SK-N-SH (cell line): ENCODE measurements around the gene RNU4-1. TPM values are rescaled to one million over a fixed set of nuclear protein-coding genes. Genes with fewer than 3 reads are reported as not detected.
"Not testable (repeated sequence)": the region's sequence is repeated elsewhere in the genome, so short reads cannot be mapped to it uniquely, and the experiment has no call there.

ENCODE experiments used
- CTCF ChIA-PET: fragments of 300-600, 350-600 bp; formaldehyde crosslinking; extraction: SDS; loops from one replicate; lab custom pipeline; 2021; lab: Yijun Ruan, JAX
- POLR2A ChIA-PET: fragments of 350-600 bp; sonication (Branson Sonifier 250); formaldehyde crosslinking; extraction: SDS; loops from one replicate; lab custom pipeline; 2020; ENCODE audit warnings: antibody characterized with exemption, inconsistent platforms; lab: Yijun Ruan, JAX
- DNase-seq: peaks from one replicate; pipeline ENCODE4 v3.0.0; 2012
- H2AFZ ChIP-seq: fragments of 200-600 bp; sonication (generic); 2 replicates; pipeline ENCODE4 v1.8.1; 2016; ENCODE audit warnings: antibody characterized with exemption, mild to moderate bottlenecking, low read depth
- H3F3A ChIP-seq: fragments of 200-600 bp; sonication (generic); replicated peaks from 2 replicates; pipeline ENCODE3; 2016; ENCODE audit warnings: antibody characterized with exemption, mild to moderate bottlenecking; ENCODE audit not compliant: insufficient read depth
- H3K27ac ChIP-seq, 2 experiments: fragments of 200-500 bp in 1 of 2; fragments of 200-600 bp in 1 of 2; sonication (Bioruptor generic) in 1 of 2; sonication (generic), shearing (Covaris generic) in 1 of 2; 2 replicates each; pipeline versions ENCODE4 v1.5.1 to v1.6.1; 2014 to 2016; ENCODE audit warnings: low read depth in 2 of 2, inconsistent platforms in 1 of 2, low read length in 1 of 2, mild to moderate bottlenecking in 1 of 2, mixed read lengths in 1 of 2
- H3K27me3 ChIP-seq: fragments of 200-600 bp; sonication (generic), shearing (Covaris generic); 2 replicates; pipeline ENCODE4 v1.6.1; 2016; ENCODE audit warnings: mixed run types; ENCODE audit not compliant: insufficient read depth
- H3K36me3 ChIP-seq, 2 experiments: fragments of 200-500 bp in 1 of 2; fragments of 200-600 bp in 1 of 2; sonication (Bioruptor generic) in 1 of 2; sonication (generic) in 1 of 2; replicated peaks in 1 of 2; 2 replicates each; pipeline versions ENCODE3 to v1.5.1; 2014 to 2016; ENCODE audit warnings: low read length in 1 of 2, mild to moderate bottlenecking in 1 of 2; ENCODE audit not compliant: insufficient read depth in 2 of 2, control insufficient read depth in 1 of 2
- H3K4me1 ChIP-seq, 2 experiments: fragments of 200-500 bp in 1 of 2; fragments of 200-600 bp in 1 of 2; sonication (Bioruptor generic) in 1 of 2; sonication (generic), shearing (Covaris generic) in 1 of 2; 2 replicates each; pipeline versions ENCODE4 v1.5.1 to v1.6.1; 2014 to 2016; ENCODE audit warnings: low read depth in 1 of 2, low read length in 1 of 2, mixed run types in 1 of 2; ENCODE audit not compliant: insufficient read depth in 2 of 2, control insufficient read depth in 1 of 2
- H3K4me2 ChIP-seq: fragments of 200-600 bp; sonication (generic), shearing (Covaris generic); 2 replicates; pipeline ENCODE4 v1.6.1; 2017; ENCODE audit warnings: mixed run types
- H3K4me3 ChIP-seq, 2 experiments: fragments of 200-500 bp in 1 of 2; fragments of 200-600 bp in 1 of 2; sonication (Bioruptor generic) in 1 of 2; sonication (generic), shearing (Covaris generic) in 1 of 2; 2 replicates each; pipeline versions ENCODE4 v1.5.1 to v1.8.1; 2014 to 2016; ENCODE audit warnings: low read depth in 2 of 2, inconsistent platforms in 1 of 2, low read length in 1 of 2, mild to moderate bottlenecking in 1 of 2, mixed read lengths in 1 of 2, moderate library complexity in 1 of 2
- H3K79me2 ChIP-seq: fragments of 200-600 bp; sonication (generic); 2 replicates; pipeline ENCODE4 v1.8.1; 2017; ENCODE audit warnings: mild to moderate bottlenecking; ENCODE audit not compliant: insufficient read depth
- H3K9ac ChIP-seq: fragments of 200-600 bp; sonication (generic); 2 replicates; pipeline ENCODE4 v1.6.1; 2017; ENCODE audit warnings: mixed run types
- H3K9me2 ChIP-seq: fragments of 200-600 bp; sonication (generic); 2 replicates; pipeline ENCODE4 v1.6.1; 2017; ENCODE audit warnings: mixed run types
- H3K9me3 ChIP-seq: fragments of 200-600 bp; sonication (generic); 2 replicates; pipeline ENCODE4 v1.6.1; 2017; ENCODE audit warnings: mixed run types, mild to moderate bottlenecking, moderate library complexity
- H4K20me1 ChIP-seq: fragments of 200-600 bp; sonication (generic); 2 replicates; pipeline ENCODE4 v1.6.1; 2017; ENCODE audit warnings: mild to moderate bottlenecking, mixed run types; ENCODE audit not compliant: insufficient read depth
- CTCF ChIP-seq: fragments of 200-600 bp; sonication (generic); IDR thresholded peaks from 2 replicates; pipeline ENCODE4 v1.6.1; 2017; ENCODE audit warnings: antibody characterized with exemption, mild to moderate bottlenecking, moderate library complexity
- ELF1 ChIP-seq: IDR thresholded peaks from 2 replicates; pipeline ENCODE4 v1.4.0; 2012
- FOXM1 ChIP-seq: IDR thresholded peaks from 2 replicates; pipeline ENCODE4 v1.4.0; 2012; ENCODE audit warnings: low read depth, mild to moderate bottlenecking
- IRF3 ChIP-seq: fragments of 150-350 bp; IDR thresholded peaks from 2 replicates; pipeline ENCODE4 v1.6.1; 2016; ENCODE audit warnings: mild to moderate bottlenecking, low read depth, low read length
- NFIC ChIP-seq: IDR thresholded peaks from 2 replicates; pipeline ENCODE4 v1.4.0; 2012; ENCODE audit warnings: borderline replicate concordance
- RAD21 ChIP-seq: IDR thresholded peaks from 2 replicates; pipeline ENCODE4 v1.6.1; 2012; ENCODE audit warnings: mild to moderate bottlenecking, low read length
- REST ChIP-seq: IDR thresholded peaks from 2 replicates; pipeline ENCODE4 v1.6.1; 2012; ENCODE audit warnings: mild to moderate bottlenecking, low read depth, low read length, moderate library complexity
- SIN3A ChIP-seq: IDR thresholded peaks from 2 replicates; pipeline ENCODE4 v1.6.1; 2012; ENCODE audit warnings: low read depth, mild to moderate bottlenecking, low read length, moderate library complexity, borderline replicate concordance
- SMC3 ChIP-seq: IDR thresholded peaks from 2 replicates; pipeline ENCODE4 v1.6.1; 2012; ENCODE audit warnings: low read depth, low read length, improper control_type of control experiment
- USF1 ChIP-seq: IDR thresholded peaks from 2 replicates; pipeline ENCODE4 v1.4.0; 2012; ENCODE audit warnings: low read depth, borderline replicate concordance
- USF2 ChIP-seq: fragments of 150-350 bp; IDR thresholded peaks from 2 replicates; pipeline ENCODE4 v1.6.1; 2017; ENCODE audit warnings: antibody characterized with exemption, low read length, low read depth, borderline replicate concordance
- YY1 ChIP-seq: IDR thresholded peaks from 2 replicates; pipeline ENCODE4 v1.4.0; 2012; ENCODE audit warnings: low read depth, mild to moderate bottlenecking
- WGBS: methylation state at CpG from one replicate; pipeline ENCODE4 v1.1.6; 2017; ENCODE audit warnings: low lambda C conversion rate; 5-methylcytosine and 5-hydroxymethylcytosine counted together
- polyA plus RNA-seq, 3 experiments: library from polyadenylated mRNA; depleted of rRNA; stranded (reverse); fragments of >200 nt; gene quantifications; 2 replicates each; pipeline ENCODE4 v1.2.3, GENCODE V29; 2012

The RNU4-1 gene
- polyA plus RNA-seq, 1 of the 3 experiments (the other 2 are of a cell fraction): not detected

- POLR2A ChIA-PET: interaction anchor here (0.7 kb wide), 1 partner anchor 44 kb away, joined by 3 read pairs; the partner anchor contains the start of gene RNU4-2
- DNase-seq: not testable (repeated sequence)
Measured at GRCh38 chr12:120335447-120335846, 42.4 kb upstream of the RNU4-1 start.

GRCh38 chr12:120332523-120332922, 39.5 kb upstream of the RNU4-1 start:
- DNase-seq: no peak
- H3K4me3 ChIP-seq: no peak overlapping the region
- no peaks in the 10 kb centered on the region for H3K9me3 ChIP-seq
- POLR2A ChIA-PET: no interaction called here
- no peak overlapping the region for H3K9ac ChIP-seq
- H3K27ac ChIP-seq: no peak overlapping the region
- WGBS: 69% methylated on average over 7 of the region's 7 CpGs
- H3K27me3 ChIP-seq: no peaks in the 10 kb centered on the region; the same call in 1 of the 2 replicates
- H3K79me2 ChIP-seq: no peaks in the 10 kb centered on the region
- CTCF ChIA-PET: interaction anchor here (2.3 kb wide), 1 partner anchor 98 kb away, joined by 9 read pairs; no protein-coding TSS in a partner anchor
- H3F3A ChIP-seq: no peaks in the 10 kb centered on the region
- no peak overlapping the region for H3K4me2 ChIP-seq
- H3K9me2 ChIP-seq: no peaks in the 10 kb centered on the region
- H3K36me3 ChIP-seq: no peaks in the 10 kb centered on the region
- H4K20me1 ChIP-seq: no peaks in the 10 kb centered on the region
- H2AFZ ChIP-seq: no peak overlapping the region
- H3K4me1 ChIP-seq: no peaks in the 10 kb centered on the region
- TF ChIP-seq USF1 (no peak), IRF3 (no peak), YY1 (no peak), REST (no peak), SMC3 (no peak), CTCF (no peak), USF2 (no peak), ELF1 (no peak), SIN3A (no peak), NFIC (no peak), FOXM1 (no peak)

More at GRCh38 chr12:120335447-120335846, 42.4 kb upstream of the RNU4-1 start:
- H3K4me1 ChIP-seq, H3F3A ChIP-seq, H3K79me2 ChIP-seq, H3K27ac ChIP-seq, H3K9ac ChIP-seq, H3K9me3 ChIP-seq, H3K9me2 ChIP-seq, H2AFZ ChIP-seq, H3K36me3 ChIP-seq, H3K27me3 ChIP-seq, H4K20me1 ChIP-seq, H3K4me2 ChIP-seq, H3K4me3 ChIP-seq: not testable (repeated sequence)
- 27% methylated on average over 12 of the region's 12 CpGs for WGBS
- CTCF ChIA-PET: interaction anchor here (1.0 to 7.0 kb wide), 7 partner anchors 9 to 134 kb away, joined by 3 to 46 read pairs (median 5); no protein-coding TSS in a partner anchor
- TF ChIP-seq RAD21 (peak; percentile 61), SMC3 (peak; percentile 44), CTCF (peak; percentile 56)
